H1 (cell line): ENCODE measurements around the gene FAM149B1. TPM values are rescaled to one million over a fixed set of nuclear protein-coding genes. Genes with fewer than 3 reads are reported as not detected.

Source experiments
- CTCF ChIA-PET: fragments of 300-600 bp; sonication (Branson Sonifier 250); formaldehyde crosslinking; loops from one replicate; lab custom pipeline; 2021; ENCODE audit not compliant: partially characterized antibody; lab: Charles Lee
- POLR2A ChIA-PET: fragments of 300-600 bp; sonication (Branson Sonifier 250); formaldehyde crosslinking; loops from one replicate; lab custom pipeline; 2021; ENCODE audit warnings: inconsistent platforms; ENCODE audit not compliant: partially characterized antibody; lab: Charles Lee
- DNase-seq, 2 experiments: peaks; one replicate each; pipeline versions ENCODE4 v3.0.0 to v3.0.0-alpha.2; 2010 to 2022; ENCODE audit warnings: low spot score in 2 of 2, low read depth in 1 of 2, mixed read lengths in 1 of 2
- FAIRE-seq: peaks from 2 replicates; lab custom pipeline; 2011; peaks lifted over from hg19 to GRCh38; lab: Jason Lieb, UNC
- H2AFZ ChIP-seq: 2 replicates; pipeline ENCODE4 v1.8.1; 2012; ENCODE audit warnings: low read length, inconsistent platforms
- H2AK5ac ChIP-seq: 2 replicates; pipeline ENCODE4 v1.6.1; 2013; ENCODE audit warnings: low read depth, low read length
- H2BK120ac ChIP-seq: replicated peaks from 2 replicates; pipeline ENCODE3; 2013; ENCODE audit warnings: low read depth, low read length, inconsistent platforms
- H2BK12ac ChIP-seq: 2 replicates; pipeline ENCODE4 v1.6.1; 2013; ENCODE audit warnings: low read depth, low read length
- H2BK15ac ChIP-seq: 2 replicates; pipeline ENCODE4 v1.6.1; 2013; ENCODE audit warnings: low read length
- H2BK20ac ChIP-seq: 2 replicates; pipeline ENCODE4 v1.6.1; 2013; ENCODE audit warnings: low read length
- H2BK5ac ChIP-seq: 2 replicates; pipeline ENCODE4 v1.6.1; 2013; ENCODE audit warnings: low read depth, low read length
- H3K14ac ChIP-seq: 2 replicates; pipeline ENCODE4 v1.6.1; 2013; ENCODE audit warnings: inconsistent platforms; ENCODE audit not compliant: insufficient read length
- H3K18ac ChIP-seq: 2 replicates; pipeline ENCODE4 v1.6.1; 2013; ENCODE audit warnings: low read length; ENCODE audit errors: extremely low read depth
- H3K23ac ChIP-seq: 2 replicates; pipeline ENCODE4 v1.6.1; 2013; ENCODE audit warnings: inconsistent platforms; ENCODE audit not compliant: insufficient read length
- H3K23me2 ChIP-seq: 2 replicates; pipeline ENCODE4 v1.6.1; 2013; ENCODE audit warnings: low read depth, low read length
- H3K27ac ChIP-seq: 2 replicates; pipeline ENCODE4 v1.6.1; 2011; ENCODE audit warnings: low read depth, low read length, inconsistent platforms
- H3K27me3 ChIP-seq, 4 experiments: replicated peaks in 1 of 4; 1 replicate in 1 of 4; 2 replicates in 3 of 4; pipeline versions ENCODE4 v1.6.1 to v1.8.1; 2011 to 2013; ENCODE audit warnings: low read length in 3 of 4, mild to moderate bottlenecking in 3 of 4, inconsistent platforms in 2 of 4, mixed read lengths in 2 of 4, moderate library complexity in 1 of 4; ENCODE audit not compliant: control insufficient read depth in 3 of 4, insufficient read depth in 3 of 4; ENCODE audit errors: extremely low read depth in 1 of 4
- H3K36me3 ChIP-seq, 4 experiments: 2 replicates each; pipeline versions ENCODE4 v1.6.1 to v1.8.1; 2011 to 2013; ENCODE audit warnings: mild to moderate bottlenecking in 4 of 4, low read length in 3 of 4, moderate library complexity in 2 of 4, control low read depth in 1 of 4, inconsistent platforms in 1 of 4; ENCODE audit not compliant: insufficient read depth in 4 of 4, control insufficient read depth in 2 of 4
- H3K4ac ChIP-seq: replicated peaks from 2 replicates; pipeline ENCODE3; 2013; ENCODE audit warnings: low read length, low read depth, mixed read lengths, inconsistent platforms; ENCODE audit not compliant: insufficient read length
- H3K4me1 ChIP-seq, 4 experiments: replicated peaks in 1 of 4; 1 replicate in 1 of 4; 2 replicates in 3 of 4; pipeline versions ENCODE4 v1.6.1 to v1.8.1; 2011 to 2013; ENCODE audit warnings: low read length in 3 of 4, inconsistent platforms in 2 of 4, mixed read lengths in 1 of 4; ENCODE audit not compliant: insufficient read depth in 4 of 4, control insufficient read depth in 3 of 4
- H3K4me2 ChIP-seq, 2 experiments: 2 replicates each; pipeline versions ENCODE4 v1.6.1 to v1.8.1; 2011 to 2013; ENCODE audit warnings: low read depth in 2 of 2, low read length in 2 of 2, control low read depth in 1 of 2, inconsistent platforms in 1 of 2, mild to moderate bottlenecking in 1 of 2; ENCODE audit not compliant: insufficient read depth in 1 of 2
- H3K4me3 ChIP-seq, 4 experiments: fragments of 200-600, 300-600 bp in 1 of 4; sonication (generic), shearing (Covaris generic), sonication (Bioruptor Twin) in 1 of 4; 2 replicates each; pipeline versions ENCODE4 v1.5.1 to v1.8.1; 2011 to 2016; ENCODE audit warnings: low read length in 4 of 4, low read depth in 3 of 4, control low read depth in 2 of 4, inconsistent platforms in 2 of 4, mild to moderate bottlenecking in 2 of 4, mixed read lengths in 1 of 4, moderate library complexity in 1 of 4; ENCODE audit not compliant: insufficient read depth in 2 of 4; ENCODE audit errors: extremely low read depth in 1 of 4
- H3K56ac ChIP-seq: replicated peaks from 2 replicates; pipeline ENCODE3; 2013; ENCODE audit warnings: low read depth, mild to moderate bottlenecking, mixed read lengths, low read length, inconsistent platforms; ENCODE audit not compliant: insufficient read length
- H3K79me1 ChIP-seq: 2 replicates; pipeline ENCODE4 v1.6.1; 2013; ENCODE audit warnings: low read depth, low read length, control low read depth
- H3K79me2 ChIP-seq, 2 experiments: 2 replicates each; pipeline versions ENCODE4 v1.6.1 to v1.8.1; 2012 to 2013; ENCODE audit warnings: low read length in 2 of 2, mild to moderate bottlenecking in 2 of 2, inconsistent platforms in 1 of 2; ENCODE audit not compliant: insufficient read depth in 2 of 2, control insufficient read depth in 1 of 2
- H3K9ac ChIP-seq, 4 experiments: replicated peaks in 1 of 4; 1 replicate in 1 of 4; 2 replicates in 3 of 4; pipeline versions ENCODE4 v1.6.1 to v1.8.1; 2011 to 2013; ENCODE audit warnings: low read depth in 3 of 4, low read length in 3 of 4, control low read depth in 2 of 4, mild to moderate bottlenecking in 2 of 4, moderate library complexity in 2 of 4, inconsistent platforms in 1 of 4; ENCODE audit errors: extremely low read depth in 1 of 4
- H3K9me3 ChIP-seq, 2 experiments: 2 replicates each; pipeline versions ENCODE4 v1.6.1 to v1.8.1; 2012 to 2013; ENCODE audit warnings: mild to moderate bottlenecking in 2 of 2, moderate library complexity in 2 of 2, control low read depth in 1 of 2, inconsistent platforms in 1 of 2, low read depth in 1 of 2, low read length in 1 of 2, mixed read lengths in 1 of 2; ENCODE audit not compliant: insufficient read depth in 2 of 2
- H4K20me1 ChIP-seq, 2 experiments: replicated peaks in 1 of 2; 2 replicates each; pipeline versions ENCODE3 to v1.8.1; 2011 to 2013; ENCODE audit warnings: inconsistent platforms in 2 of 2, low read length in 2 of 2, mild to moderate bottlenecking in 1 of 2; ENCODE audit not compliant: insufficient read depth in 2 of 2, control insufficient read depth in 1 of 2
- H4K5ac ChIP-seq: 2 replicates; pipeline ENCODE4 v1.6.1; 2013; ENCODE audit warnings: low read length, low read depth, mixed read lengths, inconsistent platforms; ENCODE audit not compliant: insufficient read length
- H4K8ac ChIP-seq: 2 replicates; pipeline ENCODE4 v1.8.0; 2013; ENCODE audit warnings: mild to moderate bottlenecking, moderate library complexity, low read length, inconsistent platforms; ENCODE audit not compliant: insufficient read depth; ENCODE audit errors: extremely low read depth
- H4K91ac ChIP-seq: replicated peaks from 2 replicates; pipeline ENCODE3; 2013; ENCODE audit warnings: low read length, mixed read lengths, inconsistent platforms; ENCODE audit not compliant: insufficient read length
- FOSL1 ChIP-seq: IDR thresholded peaks from 2 replicates; pipeline ENCODE4 v1.6.1; 2011; ENCODE audit warnings: mild to moderate bottlenecking, low read depth, low read length, moderate library complexity; ENCODE audit not compliant: insufficient read depth
- SP1 ChIP-seq: IDR thresholded peaks from 2 replicates; pipeline ENCODE4 v1.6.1; 2011; ENCODE audit warnings: low read depth, low read length
- WGBS, 2 experiments: shearing (Covaris generic) in 1 of 2; methylation state at CpG; one replicate each; pipeline versions ENCODE4 v1.1.6 to v1.1.7; 2013 to 2015; ENCODE audit warnings: low lambda C conversion rate in 2 of 2, mixed read lengths in 2 of 2, inconsistent platforms in 1 of 2, low coverage in 1 of 2, missing lambda C conversion rate in 1 of 2; ENCODE audit not compliant: insufficient replicate concordance in 2 of 2, insufficient coverage in 1 of 2, insufficient read length in 1 of 2; ENCODE audit errors: extremely low coverage in 1 of 2, missing lambda C conversion rate in 1 of 2; 5-methylcytosine and 5-hydroxymethylcytosine counted together
- polyA plus RNA-seq, 7 experiments: library from polyadenylated mRNA; depleted of rRNA in 3 of 7; stranded (reverse) in 5 of 7; unstranded in 2 of 7; fragments of >200 nt in 5 of 7; fragments of 200-250 nt in 2 of 7; gene quantifications; 1 replicate in 5 of 7; 2 replicates in 1 of 7; 4 replicates in 1 of 7; pipeline versions ENCODE4 v1.2.1 to v1.2.3, GENCODE V29; 2011 to 2013; ENCODE audit warnings: missing spikeins in 2 of 7, mixed read lengths in 2 of 7
- total RNA-seq: library from RNA; stranded (reverse); fragmentation: NEBNext Ultra II Directional; extraction: Animal tissue kit (Norgen Biotek cat#: 25700); gene quantifications from 2 replicates; pipeline ENCODE4 v1.2.1, GENCODE V29; 2021
- TF ChIP-seq, protein P1 (sequence below): IDR thresholded peaks from 2 replicates; pipeline ENCODE4 v1.6.1; 2012; ENCODE audit warnings: inconsistent platforms

The FAM149B1 gene
- total and polyA plus RNA-seq, 2 of the 8 experiments (the other 6 are each of a cell fraction or from before 2014, with no cell fraction given): 16.8 to 21.9 TPM

DNA sequence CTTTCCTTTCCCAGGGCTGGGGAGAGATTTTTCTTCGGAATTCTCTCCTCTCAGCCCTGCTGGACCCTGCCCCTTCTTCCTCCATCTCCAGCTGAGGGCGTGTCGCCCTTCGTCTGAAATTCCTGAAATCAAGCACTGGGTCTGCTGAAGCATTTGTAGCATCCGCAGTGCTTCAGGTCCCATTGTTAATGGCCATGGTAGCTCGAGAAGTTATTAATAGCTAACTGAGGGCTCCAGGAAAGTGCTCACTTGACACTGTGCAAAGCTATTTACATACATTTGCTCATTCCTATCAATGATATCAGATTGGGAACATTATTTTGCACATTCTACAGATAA is 515 bp downstream of the FAM149B1 start:
- no peak overlapping the region for H2BK12ac ChIP-seq
- no peak for FAIRE-seq
- H2BK20ac ChIP-seq: no peak overlapping the region
- TF ChIP-seq FOSL1: no peak
- TF ChIP-seq, protein P1, sequence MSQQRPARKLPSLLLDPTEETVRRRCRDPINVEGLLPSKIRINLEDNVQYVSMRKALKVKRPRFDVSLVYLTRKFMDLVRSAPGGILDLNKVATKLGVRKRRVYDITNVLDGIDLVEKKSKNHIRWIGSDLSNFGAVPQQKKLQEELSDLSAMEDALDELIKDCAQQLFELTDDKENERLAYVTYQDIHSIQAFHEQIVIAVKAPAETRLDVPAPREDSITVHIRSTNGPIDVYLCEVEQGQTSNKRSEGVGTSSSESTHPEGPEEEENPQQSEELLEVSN: 0 out of 2 replicates have a peak, but pooled peaks have one; percentile 5
- no peak for TF ChIP-seq SP1
- H3K18ac ChIP-seq: no peak overlapping the region
- no peak overlapping the region; the same call in 1 of the 2 replicates for H2BK5ac ChIP-seq
- no peak overlapping the region for H2BK120ac ChIP-seq
- H3K4me1 ChIP-seq: no peaks in the 10 kb centered on the region; a peak in 2 of 7 replicates
- peaks cover 5 to 42% of the 10 kb centered on the region in 2 experiments for H3K79me2 ChIP-seq
- H3K36me3 ChIP-seq: peaks cover 0 to 4% (median 3%) of the 10 kb centered on the region in 4 experiments; a peak in 2 of 8 replicates
- 1% methylated on average over 6 of the region's 6 CpGs; no CpG with 5 or more reads in 1 of the 2 experiments for WGBS, 2 experiments
- no peak overlapping the region for H3K23ac ChIP-seq
- H3K4ac ChIP-seq: no peak overlapping the region
- no peak overlapping the region for H2AK5ac ChIP-seq
- H4K91ac ChIP-seq: no peak overlapping the region
- H3K56ac ChIP-seq: peak overlapping the region; percentile 56
- H3K27ac ChIP-seq: peak overlapping the region; percentile 85
- ChIA-PET CTCF (interaction anchor here (0.9 to 3.3 kb wide), 3 partner anchors 9 to 226 kb away, joined by 3 to 11 read pairs (median 3); no protein-coding TSS in a partner anchor), POLR2A (interaction anchor here (0.9 to 2.3 kb wide), 6 partner anchors 10 to 83 kb away, joined by 3 to 10 read pairs (median 4); partner anchors contain the start of gene DNAJC9)
- peak overlapping the region; percentile 88 to 99 (median 94) for H3K4me3 ChIP-seq
- peaks cover 0 to 2% of the 10 kb centered on the region in 2 experiments for H4K20me1 ChIP-seq
- H3K79me1 ChIP-seq: peaks cover 3% of the 10 kb centered on the region; the same call in 1 of the 2 replicates
- H3K9ac ChIP-seq: peak overlapping the region; percentile 51 to 94 (median 79)
- peak overlapping the region; percentile 98; the same call in 1 of the 2 replicates for H4K8ac ChIP-seq
- no peaks in the 10 kb centered on the region for H3K27me3 ChIP-seq
- H3K4me2 ChIP-seq: peak overlapping the region; percentile 70 to 77
- no peak overlapping the region for H3K14ac ChIP-seq
- peak overlapping the region; percentile 18 for H4K5ac ChIP-seq
- H2AFZ ChIP-seq: no peak overlapping the region
- DNase-seq: peak in 1 of 2 experiments; percentile 1
- H3K9me3 ChIP-seq: no peaks in the 10 kb centered on the region; a peak in 1 of 4 replicates
- no peaks in the 10 kb centered on the region; the same call in 1 of the 2 replicates for H3K23me2 ChIP-seq
- H2BK15ac ChIP-seq: no peak overlapping the region
